Bronchial epithelial cell (primary cell): Measurements from ENCODE around the gene WFS1. TPM values are rescaled to one million over a fixed set of nuclear protein-coding genes. Genes with fewer than 3 reads are reported as not detected.

Source experiments
- DNase-seq: peaks from one replicate; pipeline ENCODE4 v3.0.0-alpha.2; 2010; ENCODE audit warnings: low read depth
- FAIRE-seq: peaks from 2 replicates; lab custom pipeline; 2011; peaks lifted over from hg19 to GRCh38; lab: Jason Lieb, UNC
- H3K27me3 ChIP-seq: 2 replicates; pipeline ENCODE4 v1.5.1; 2011; ENCODE audit warnings: low read length; ENCODE audit not compliant: control insufficient read depth, insufficient read depth
- H3K36me3 ChIP-seq: 2 replicates; pipeline ENCODE4 v1.5.1; 2011; ENCODE audit warnings: low read length; ENCODE audit not compliant: control insufficient read depth, insufficient read depth
- H3K4me3 ChIP-seq: 2 replicates; pipeline ENCODE4 v1.5.1; 2011; ENCODE audit warnings: mild to moderate bottlenecking, low read depth, low read length, control low read depth
- CTCF ChIP-seq: IDR thresholded peaks from 2 replicates; pipeline ENCODE4 v1.5.1; 2011; ENCODE audit warnings: mild to moderate bottlenecking, moderate library complexity, low read length, control low read depth, inconsistent platforms; ENCODE audit not compliant: insufficient read depth, severe bottlenecking
- total RNA-seq: library from RNA; depleted of rRNA; stranded (reverse); fragments of >200 nt; gene quantifications from 2 replicates; pipeline ENCODE4 v1.2.1, GENCODE V29; 2014

WFS1 gene
- total RNA-seq, 1 donor from 2014 or later: 7.9 TPM

DNA sequence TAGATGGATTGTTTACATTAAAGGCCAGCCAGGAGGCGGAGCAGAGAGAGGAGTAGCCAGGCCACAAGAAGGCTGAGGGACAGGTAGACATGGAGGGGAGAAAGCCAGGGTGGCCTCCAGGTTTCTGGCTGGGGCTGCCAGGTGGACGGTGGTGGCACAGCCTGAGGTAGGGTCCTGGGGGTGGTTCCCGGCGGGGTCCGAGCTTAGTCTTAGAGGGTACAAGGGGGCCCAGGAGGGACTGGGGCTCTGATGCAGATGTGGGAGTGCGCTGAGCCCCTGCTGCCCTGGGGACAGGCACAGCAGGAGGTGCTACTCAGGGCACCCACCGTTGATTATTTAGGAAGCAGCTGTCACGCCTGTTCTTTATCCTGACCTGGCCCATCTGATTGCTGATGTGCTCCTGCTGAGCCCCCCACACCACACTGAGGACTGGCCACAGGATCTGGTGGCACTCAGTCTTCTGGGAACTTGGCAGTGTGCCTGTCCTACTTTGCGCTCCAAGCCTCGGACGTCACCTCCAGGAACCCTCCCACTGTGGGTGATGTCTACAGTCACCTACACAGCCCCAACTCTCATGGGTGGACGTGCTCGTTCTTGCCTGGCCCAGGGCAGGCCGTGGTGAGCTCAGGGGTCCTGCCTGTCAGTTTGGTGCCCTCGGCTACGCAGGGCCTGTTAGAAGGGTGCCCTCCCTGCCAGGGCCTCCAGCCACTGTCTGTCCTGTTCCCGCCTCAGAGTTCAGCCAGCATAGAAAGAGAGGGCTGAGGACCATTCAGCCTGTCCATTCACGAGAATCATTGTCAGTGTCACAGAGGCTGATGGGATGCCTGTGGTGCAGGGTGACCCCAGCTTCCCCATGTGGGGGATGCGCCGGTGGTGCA, 12.0 kb downstream of the WFS1 start:
- H3K4me3 ChIP-seq: no peak overlapping the region
- FAIRE-seq: no peak

GRCh38 chr4:6282314-6282771, 12.7 kb downstream of the WFS1 start:
- FAIRE-seq: no peak
- Histone ChIP-seq H3K36me3 (peaks cover 2% of the 10 kb centered on the region), H3K4me3 (no peak overlapping the region), H3K27me3 (no peaks in the 10 kb centered on the region)
- TF ChIP-seq CTCF: no peak
- no peak for DNase-seq

More for the DNA sequence above, 12.0 kb downstream of the WFS1 start:
- Histone ChIP-seq H3K27me3 (no peaks in the 10 kb centered on the region), H3K36me3 (no peaks in the 10 kb centered on the region)
- no peak for DNase-seq
- no peak for TF ChIP-seq CTCF

DNA sequence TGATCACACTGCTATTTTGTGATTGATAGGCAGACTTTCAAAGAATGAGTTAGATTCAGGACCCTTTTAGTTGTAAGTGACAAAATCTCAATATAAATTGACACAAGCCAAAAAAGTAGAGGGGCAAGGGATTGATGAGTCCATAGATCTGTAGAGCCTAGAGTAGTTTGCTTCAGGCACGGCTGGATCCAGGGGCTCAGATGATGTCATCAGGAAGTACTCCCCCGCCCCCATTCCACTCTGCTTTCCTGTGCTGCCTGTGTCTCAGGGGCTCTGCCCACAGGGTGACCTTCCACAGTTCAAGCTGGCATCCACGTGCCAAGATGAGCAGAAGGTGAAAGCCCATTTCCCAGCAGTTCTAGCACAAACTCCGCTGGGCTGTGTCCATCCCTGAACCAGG, 13.6 kb downstream of the WFS1 start:
- FAIRE-seq: no peak
- TF ChIP-seq CTCF: no peak
- H3K36me3 ChIP-seq: peaks cover 4% of the 10 kb centered on the region
- H3K27me3 ChIP-seq: no peaks in the 10 kb centered on the region
- DNase-seq: no peak
- H3K4me3 ChIP-seq: no peak overlapping the region

- DNase-seq (no peak), FAIRE-seq (no peak)
- Histone ChIP-seq H3K27me3 (no peaks in the 10 kb centered on the region), H3K4me3 (no peak overlapping the region), H3K36me3 (peaks cover 5% of the 10 kb centered on the region)
- TF ChIP-seq CTCF: no peak
These were observed 17.6 kb downstream of the WFS1 start for GRCh38 chr4:6287017-6287788.

GRCh38 chr4:6288342-6288741, 18.7 kb downstream of the WFS1 start:
- H3K36me3 ChIP-seq: peaks cover 5% of the 10 kb centered on the region
- TF ChIP-seq CTCF: no peak
- no peak overlapping the region for H3K4me3 ChIP-seq
- DNase-seq (no peak), FAIRE-seq (no peak)
- no peaks in the 10 kb centered on the region for H3K27me3 ChIP-seq
